Breast epithelium (tissue), 4 donors: ENCODE data around the gene RYR3. TPM values are rescaled to one million over a fixed set of nuclear protein-coding genes. Genes with fewer than 3 reads are reported as not detected.

Experiments used
- DNase-seq, 2 donors: peaks; one replicate each; pipeline ENCODE4 v3.0.0-alpha.2; 2019; ENCODE audit warnings: low spot score in 2 of 2
- H3K27ac ChIP-seq, 2 donors: fragments of 200-600 bp; sonication (generic) in 1 of 2; one replicate each; pipeline ENCODE4 v1.5.1; 2016 to 2019; ENCODE audit warnings: mild to moderate bottlenecking in 1 of 2
- H3K27me3 ChIP-seq, 2 donors: fragments of 200-600 bp; sonication (generic) in 1 of 2; one replicate each; pipeline versions ENCODE4 v1.5.1 to v1.6.0; 2017 to 2019; ENCODE audit warnings: control low read depth in 1 of 2, mild to moderate bottlenecking in 1 of 2
- H3K36me3 ChIP-seq: fragments of 200-600 bp; one replicate; pipeline ENCODE4 v1.5.1; 2019
- H3K4me1 ChIP-seq, 2 donors: fragments of 200-600 bp; sonication (generic); one replicate each; pipeline ENCODE4 v1.5.1; 2016 to 2019; ENCODE audit warnings: control low read depth in 1 of 2
- H3K4me3 ChIP-seq, 3 donors: fragments of 200-600 bp; sonication (generic); 1 replicate in 2 of 3; 2 replicates in 1 of 3; pipeline ENCODE4 v1.5.1; 2016 to 2019; ENCODE audit warnings: mild to moderate bottlenecking in 3 of 3, moderate library complexity in 2 of 3
- H3K9me3 ChIP-seq, 2 donors: fragments of 200-600 bp; sonication (generic) in 1 of 2; one replicate each; pipeline ENCODE4 v1.5.1; 2016 to 2019; ENCODE audit warnings: control low read depth in 1 of 2
- POLR2A ChIP-seq: fragments of 450-650 bp; IDR thresholded peaks from one replicate; pipeline ENCODE4 v1.6.1; 2016; ENCODE audit warnings: antibody characterized with exemption, mild to moderate bottlenecking, moderate library complexity
- POLR2AphosphoS5 ChIP-seq, 3 donors: sonication (generic); formaldehyde crosslinking; IDR thresholded peaks; one replicate each; pipeline ENCODE4 v1.6.1; 2017; ENCODE audit warnings: antibody characterized with exemption in 3 of 3
- intact Hi-C: fragments of 100-400 bp; cut with DNase I; formaldehyde crosslinking; loops from one replicate; pipeline ENCODE4 v1.15.1; 2023; ENCODE audit warnings: low total_unique reads
- total RNA-seq, 3 donors: library from RNA; depleted of rRNA; stranded (reverse); fragments of >200 nt; gene quantifications; one replicate each; pipeline ENCODE4 v1.1.0, GENCODE V29; 2016
- TF ChIP-seq, protein P1 (sequence below), 3 donors: fragments of 450-650 bp; IDR thresholded peaks; one replicate each; pipeline ENCODE4 v1.5.1; 2016 to 2017; ENCODE audit warnings: antibody characterized with exemption in 3 of 3, mild to moderate bottlenecking in 3 of 3, moderate library complexity in 3 of 3

RYR3 gene
- total RNA-seq, 3 donors from 2014 or later: 1.8 to 4.2 (median 2.6) TPM

DNA sequence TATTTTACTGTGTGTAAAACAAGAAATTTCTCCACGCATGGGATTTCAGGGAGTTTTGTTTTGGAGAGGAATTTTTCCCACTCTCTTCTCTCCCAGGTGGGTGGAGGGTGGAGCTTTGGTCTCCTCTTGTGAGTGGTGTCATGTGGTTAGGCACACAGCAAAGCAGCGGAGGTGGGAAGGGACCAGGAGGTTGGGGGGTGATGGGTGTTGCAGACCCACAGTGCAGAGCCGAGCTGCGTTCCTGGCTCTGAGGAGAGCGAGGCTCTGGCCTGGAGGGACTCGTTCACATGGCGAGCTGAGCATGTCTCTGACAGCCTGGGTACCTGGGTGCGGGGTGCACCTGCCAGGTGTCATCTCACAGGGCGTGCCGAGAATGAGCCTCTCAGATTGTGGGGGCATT is 87.8 kb downstream of the RYR3 start:
- H3K9me3 ChIP-seq: no peaks in the 10 kb centered on the region
- H3K27ac ChIP-seq: no peak overlapping the region
- no peak for DNase-seq
- no peaks in the 10 kb centered on the region for H3K36me3 ChIP-seq
- H3K4me3 ChIP-seq: no peak overlapping the region
- intact Hi-C loops: no loop called here
- TF ChIP-seq POLR2AphosphoS5 (IDR thresholded peaks at IDR 0.05) (no peak), POLR2A (no peak)
- TF ChIP-seq, protein P1, sequence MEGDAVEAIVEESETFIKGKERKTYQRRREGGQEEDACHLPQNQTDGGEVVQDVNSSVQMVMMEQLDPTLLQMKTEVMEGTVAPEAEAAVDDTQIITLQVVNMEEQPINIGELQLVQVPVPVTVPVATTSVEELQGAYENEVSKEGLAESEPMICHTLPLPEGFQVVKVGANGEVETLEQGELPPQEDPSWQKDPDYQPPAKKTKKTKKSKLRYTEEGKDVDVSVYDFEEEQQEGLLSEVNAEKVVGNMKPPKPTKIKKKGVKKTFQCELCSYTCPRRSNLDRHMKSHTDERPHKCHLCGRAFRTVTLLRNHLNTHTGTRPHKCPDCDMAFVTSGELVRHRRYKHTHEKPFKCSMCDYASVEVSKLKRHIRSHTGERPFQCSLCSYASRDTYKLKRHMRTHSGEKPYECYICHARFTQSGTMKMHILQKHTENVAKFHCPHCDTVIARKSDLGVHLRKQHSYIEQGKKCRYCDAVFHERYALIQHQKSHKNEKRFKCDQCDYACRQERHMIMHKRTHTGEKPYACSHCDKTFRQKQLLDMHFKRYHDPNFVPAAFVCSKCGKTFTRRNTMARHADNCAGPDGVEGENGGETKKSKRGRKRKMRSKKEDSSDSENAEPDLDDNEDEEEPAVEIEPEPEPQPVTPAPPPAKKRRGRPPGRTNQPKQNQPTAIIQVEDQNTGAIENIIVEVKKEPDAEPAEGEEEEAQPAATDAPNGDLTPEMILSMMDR (IDR thresholded peaks at IDR 0.05): no peak
- no peaks in the 10 kb centered on the region for H3K27me3 ChIP-seq
- no peaks in the 10 kb centered on the region for H3K4me1 ChIP-seq

DNA sequence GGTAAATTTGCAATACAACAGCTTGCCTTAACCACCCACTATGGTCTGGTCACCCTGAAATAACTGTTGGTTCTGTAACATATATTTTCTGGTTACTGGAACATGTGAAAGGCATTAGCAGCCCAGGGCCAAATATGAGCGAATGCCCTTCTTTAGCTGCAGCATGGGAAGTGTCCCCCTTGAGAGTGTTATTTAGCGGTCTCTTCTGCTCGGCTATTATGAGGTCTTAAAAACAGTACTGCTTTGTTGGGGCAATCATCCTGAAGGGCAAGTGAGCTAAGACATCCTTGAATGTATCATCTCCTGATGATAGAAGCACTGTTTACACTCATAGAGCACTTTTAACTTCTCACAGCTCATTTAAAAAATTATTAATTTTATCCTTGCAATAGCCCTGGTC is 90.2 kb downstream of the RYR3 start:
- Histone ChIP-seq H3K4me1 (no peaks in the 10 kb centered on the region), H3K9me3 (no peaks in the 10 kb centered on the region), H3K4me3 (no peak overlapping the region), H3K27me3 (no peaks in the 10 kb centered on the region), H3K36me3 (no peaks in the 10 kb centered on the region), H3K27ac (no peak overlapping the region)
- DNase-seq: no peak
- intact Hi-C loops: no loop called here
- TF ChIP-seq POLR2AphosphoS5 (IDR thresholded peaks at IDR 0.05) (no peak), POLR2A (no peak)
- TF ChIP-seq, protein P1 (IDR thresholded peaks at IDR 0.05): no peak

DNA sequence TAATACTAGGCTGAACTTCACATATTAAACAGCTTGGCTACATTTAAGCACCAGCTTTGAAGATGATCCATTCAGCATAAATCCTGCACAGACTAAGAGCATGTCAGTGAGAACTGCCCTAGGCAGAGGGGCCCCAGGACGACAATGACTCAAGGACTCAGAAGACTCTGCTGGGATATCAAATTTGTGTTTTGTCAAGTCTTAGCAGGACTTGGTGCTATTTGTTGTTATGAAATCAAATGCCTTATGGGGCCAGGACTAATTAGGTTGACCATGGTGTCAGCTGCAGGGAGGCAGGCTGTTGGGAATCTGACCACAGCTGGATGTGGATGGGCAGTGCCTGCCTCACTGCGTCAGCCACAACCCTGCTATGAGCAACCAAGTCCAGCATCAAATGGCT is 91.8 kb downstream of the RYR3 start:
- TF ChIP-seq POLR2A (no peak), POLR2AphosphoS5 (IDR thresholded peaks at IDR 0.05) (no peak)
- TF ChIP-seq, protein P1 (IDR thresholded peaks at IDR 0.05): no peak
- no peaks in the 10 kb centered on the region for H3K9me3 ChIP-seq
- intact Hi-C loops: no loop called here
- DNase-seq: no peak
- H3K27me3 ChIP-seq: no peaks in the 10 kb centered on the region
- H3K36me3 ChIP-seq: no peaks in the 10 kb centered on the region
- no peaks in the 10 kb centered on the region for H3K4me1 ChIP-seq
- H3K27ac ChIP-seq: no peak overlapping the region
- H3K4me3 ChIP-seq: no peak overlapping the region

DNA sequence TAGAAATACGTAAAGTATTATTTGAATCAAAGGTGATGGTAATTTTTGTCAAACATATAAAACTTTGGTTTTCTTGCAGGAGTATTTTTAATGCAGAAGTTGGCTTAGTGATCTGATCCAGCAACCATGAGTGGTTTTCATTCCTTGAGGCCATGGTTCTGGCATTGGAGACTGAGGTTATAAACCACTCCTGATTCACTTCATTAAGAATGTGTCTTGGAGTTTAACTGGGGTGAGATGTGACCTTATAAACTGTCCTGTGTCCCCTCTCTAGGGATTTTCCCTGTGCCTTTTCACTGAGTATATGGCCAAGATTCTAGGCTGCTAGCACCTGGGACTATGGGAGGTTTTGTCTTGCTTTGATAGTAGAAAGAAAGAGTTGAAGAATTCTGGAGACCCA is 94.3 kb downstream of the RYR3 start:
- TF ChIP-seq, protein P1 (IDR thresholded peaks at IDR 0.05): no peak
- TF ChIP-seq POLR2A (no peak), POLR2AphosphoS5 (IDR thresholded peaks at IDR 0.05) (no peak)
- H3K4me3 ChIP-seq: no peak overlapping the region
- no peaks in the 10 kb centered on the region for H3K36me3 ChIP-seq
- no peaks in the 10 kb centered on the region for H3K27me3 ChIP-seq
- DNase-seq: no peak
- intact Hi-C loops: no loop called here
- no peaks in the 10 kb centered on the region for H3K9me3 ChIP-seq
- no peaks in the 10 kb centered on the region for H3K4me1 ChIP-seq
- H3K27ac ChIP-seq: no peak overlapping the region

DNA sequence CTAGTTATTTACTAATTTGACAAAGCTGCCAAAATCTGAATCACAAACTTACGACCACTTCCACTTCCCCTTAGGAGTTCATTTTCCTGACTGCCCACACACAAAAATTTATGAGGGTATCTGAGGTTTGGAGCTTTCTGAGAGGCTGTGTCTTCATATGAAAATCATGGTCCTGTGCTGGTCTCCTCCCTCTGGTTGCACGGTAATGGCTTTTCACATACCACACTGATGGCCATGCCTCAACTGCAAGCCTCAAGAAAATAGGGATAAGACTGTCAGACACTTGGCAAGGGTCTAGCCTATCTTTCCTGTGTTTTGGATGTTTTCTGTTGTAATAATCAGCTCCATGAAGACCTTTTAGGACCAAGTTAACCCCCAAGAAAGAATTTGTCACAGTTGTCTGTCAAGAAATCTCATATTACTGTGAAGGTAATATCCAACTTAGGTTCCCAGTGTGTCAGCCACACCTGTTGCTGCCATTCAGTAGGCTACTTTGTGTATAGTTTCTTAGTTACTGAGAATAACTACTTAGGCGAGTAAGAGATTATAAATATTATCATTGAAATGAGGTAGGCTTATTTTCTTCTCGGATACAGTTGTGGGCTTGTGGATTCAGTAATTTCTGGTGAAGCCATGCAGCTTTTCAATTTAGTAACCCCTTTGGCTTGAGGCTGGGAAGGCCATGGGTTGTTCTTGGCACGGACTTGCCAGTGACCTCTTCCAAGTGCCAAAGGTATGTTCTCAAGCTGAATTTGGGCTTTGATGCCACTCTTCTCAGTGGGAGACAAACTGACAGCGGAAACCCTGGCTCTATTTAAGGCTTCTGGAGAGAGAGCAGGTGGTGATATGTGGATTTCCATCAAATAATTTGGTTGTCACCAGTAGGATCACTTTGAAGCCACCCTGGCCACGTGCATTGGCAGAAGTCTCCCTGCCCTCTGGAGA is 101.1 kb downstream of the RYR3 start:
- DNase-seq: no peak
- Histone ChIP-seq H3K4me3 (no peak overlapping the region), H3K36me3 (no peaks in the 10 kb centered on the region), H3K27me3 (no peaks in the 10 kb centered on the region), H3K4me1 (no peaks in the 10 kb centered on the region), H3K27ac (no peak overlapping the region), H3K9me3 (peaks cover 0 to 3% of the 10 kb centered on the region in 2 donors)
- TF ChIP-seq POLR2A: no peak
- TF ChIP-seq, protein P1 (IDR thresholded peaks at IDR 0.05): no peak
- no peak for TF ChIP-seq POLR2AphosphoS5 (IDR thresholded peaks at IDR 0.05)
- intact Hi-C loops: no loop called here
